Ramos (cell line): ENCODE data around the gene GPR148.

ENCODE experiments used
- in situ Hi-C: fragments of 300-500 bp; cut with MboI; formaldehyde crosslinking; loops from one replicate; pipeline ENCODE4 v1.14.3; 2022; ENCODE audit warnings: low sequenced_read_pairs; ENCODE audit not compliant: unreplicated experiment

Gene GPR148

DNA sequence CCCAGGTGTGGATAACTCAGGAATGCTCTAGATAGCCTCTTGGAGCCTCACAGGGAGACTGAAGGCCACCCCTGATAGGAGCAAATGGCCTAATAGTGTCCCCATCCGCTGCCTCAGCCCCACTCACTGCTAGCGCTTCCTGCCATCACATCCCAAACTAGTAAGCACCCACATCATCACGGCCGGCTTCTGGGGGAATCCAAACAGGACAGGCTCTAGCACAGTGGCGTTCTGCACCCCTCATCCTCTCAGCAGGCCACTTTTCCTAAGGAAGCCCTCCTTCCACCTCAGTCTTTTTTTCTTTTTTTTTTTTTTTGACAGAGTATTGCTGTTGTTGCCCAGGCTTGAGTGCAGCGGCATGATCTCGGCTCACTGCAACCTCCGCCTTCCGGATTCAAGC, 20.2 kb downstream of the GPR148 start:
- in situ Hi-C loops: no loop called here

DNA sequence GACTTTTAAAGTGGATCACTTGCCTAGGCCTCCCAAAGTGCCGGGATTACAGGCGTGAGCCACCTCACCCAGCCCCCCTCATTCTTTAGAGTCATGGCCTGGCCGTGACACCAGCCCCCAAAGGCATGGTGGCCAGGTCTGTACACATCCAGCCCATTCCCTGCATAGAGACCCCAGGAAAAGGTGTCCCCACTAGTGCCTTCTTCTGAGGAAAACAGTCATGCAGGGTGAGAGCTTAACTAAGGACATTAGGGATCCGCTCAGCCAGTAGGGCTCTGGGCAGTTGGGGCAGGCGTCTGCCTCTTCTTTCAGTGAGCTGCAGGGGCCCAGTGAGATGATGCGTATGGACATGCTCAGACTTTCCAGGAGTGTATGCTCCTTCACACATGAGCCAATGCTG, 20.8 kb downstream of the GPR148 start:
- in situ Hi-C loops: no loop called here

DNA sequence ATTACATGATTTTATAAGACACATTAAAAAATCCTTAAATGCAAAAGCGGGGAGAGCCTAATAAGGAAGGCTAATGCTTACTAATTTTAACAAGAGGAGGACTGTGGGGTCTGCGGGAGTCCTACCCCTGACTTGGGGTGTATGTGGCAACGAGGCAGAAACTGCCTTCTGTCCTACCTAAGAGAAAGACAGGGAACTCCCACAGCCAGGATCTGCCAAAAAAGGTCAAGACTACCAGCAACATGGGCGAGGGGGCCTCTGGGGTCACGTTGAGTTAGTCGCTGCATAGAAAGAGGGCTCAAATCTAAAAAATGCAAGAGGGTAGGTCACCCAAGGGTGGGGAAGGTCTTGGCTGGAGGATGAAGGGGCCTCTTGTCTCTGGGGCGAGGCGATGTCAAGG, 25.9 kb downstream of the GPR148 start:
- in situ Hi-C loops: no loop called here

DNA sequence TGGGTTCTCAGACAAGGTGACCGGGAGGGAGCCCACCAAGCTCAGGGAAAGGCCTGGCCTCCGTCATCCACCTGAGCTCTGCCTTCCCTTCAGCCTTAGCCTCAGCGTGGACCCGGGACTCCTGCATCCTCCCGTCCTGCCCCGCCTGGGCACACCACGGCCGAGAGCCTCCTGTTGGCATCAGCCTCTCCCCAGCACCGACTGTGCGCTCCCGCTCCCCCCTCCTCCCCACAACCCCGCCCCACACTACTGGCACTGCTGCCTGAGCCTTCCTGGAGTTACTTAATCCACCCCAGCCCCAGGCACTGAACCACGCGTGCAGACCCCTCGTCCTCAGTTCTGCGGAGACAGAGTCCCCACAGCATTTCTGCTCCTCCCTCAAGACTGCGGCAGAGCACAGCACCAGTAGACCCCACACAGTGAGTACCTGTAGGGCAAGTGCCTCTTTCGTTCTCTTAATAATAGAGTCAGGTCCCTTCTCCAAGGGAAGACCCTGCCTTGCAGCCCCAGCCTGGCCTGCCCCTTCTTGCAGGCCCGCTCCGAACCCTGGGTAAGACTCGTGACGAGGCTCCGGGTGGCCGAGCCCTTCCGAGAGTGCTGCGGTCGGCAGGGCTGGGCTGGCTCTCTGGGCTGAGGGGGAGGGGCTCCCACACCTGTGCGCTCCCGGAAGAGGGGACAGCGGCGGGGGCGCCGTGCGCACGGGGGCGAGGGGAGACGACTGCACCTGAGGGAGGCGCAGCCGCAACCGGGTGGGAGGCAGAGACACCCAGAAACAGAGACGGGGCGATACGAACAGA, 26.6 kb downstream of the GPR148 start, which contains the start of gene AMER3:
Gene AMER3, plus strand, starts transcription at position 285 of the 797 bp plus-strand sequence. CDS start 6,533 bp downstream, outside the sequence.
- in situ Hi-C loops: no loop called here

DNA sequence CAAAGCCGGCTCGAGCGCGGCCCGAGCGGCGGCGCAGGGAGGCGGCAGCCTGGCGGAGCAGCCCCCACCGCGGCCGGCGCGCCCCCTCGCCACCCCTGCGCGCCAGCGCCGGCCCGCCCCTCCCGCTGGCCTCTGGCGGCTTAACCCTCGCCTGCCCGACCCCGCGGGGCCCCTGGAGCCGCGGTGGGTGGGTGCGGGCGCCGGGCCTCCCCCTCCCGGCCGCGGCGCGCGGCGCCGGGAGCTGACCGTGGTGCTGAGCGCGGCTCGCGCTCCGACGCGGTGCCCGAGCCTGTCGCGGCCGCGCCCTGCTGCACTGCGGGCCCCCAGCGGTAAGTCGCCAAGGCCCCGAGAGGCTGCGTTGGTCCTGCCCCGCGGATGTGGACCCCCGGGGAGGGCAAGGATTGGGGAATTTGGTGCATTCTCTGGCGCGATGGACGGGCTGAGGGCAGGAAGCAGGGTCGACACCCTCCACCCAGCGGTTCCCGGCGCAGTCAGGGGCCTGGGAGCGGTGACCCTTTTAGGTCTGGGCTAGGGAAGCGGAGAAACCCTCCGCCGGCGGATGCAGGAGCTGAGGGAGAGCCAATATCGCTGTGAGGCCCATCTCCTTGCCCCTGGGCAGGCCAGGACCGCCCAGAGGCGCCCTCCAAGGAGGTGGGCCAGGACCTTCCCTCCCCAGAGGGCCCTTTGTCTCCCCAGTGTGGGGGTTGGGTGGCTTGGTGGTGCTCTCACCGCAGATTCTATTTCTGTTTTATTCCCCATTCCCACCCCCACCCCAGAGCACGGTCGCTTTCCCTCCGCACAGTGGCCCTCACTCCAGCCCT, 27.4 kb downstream of the GPR148 start:
- in situ Hi-C loops: no loop called here

DNA sequence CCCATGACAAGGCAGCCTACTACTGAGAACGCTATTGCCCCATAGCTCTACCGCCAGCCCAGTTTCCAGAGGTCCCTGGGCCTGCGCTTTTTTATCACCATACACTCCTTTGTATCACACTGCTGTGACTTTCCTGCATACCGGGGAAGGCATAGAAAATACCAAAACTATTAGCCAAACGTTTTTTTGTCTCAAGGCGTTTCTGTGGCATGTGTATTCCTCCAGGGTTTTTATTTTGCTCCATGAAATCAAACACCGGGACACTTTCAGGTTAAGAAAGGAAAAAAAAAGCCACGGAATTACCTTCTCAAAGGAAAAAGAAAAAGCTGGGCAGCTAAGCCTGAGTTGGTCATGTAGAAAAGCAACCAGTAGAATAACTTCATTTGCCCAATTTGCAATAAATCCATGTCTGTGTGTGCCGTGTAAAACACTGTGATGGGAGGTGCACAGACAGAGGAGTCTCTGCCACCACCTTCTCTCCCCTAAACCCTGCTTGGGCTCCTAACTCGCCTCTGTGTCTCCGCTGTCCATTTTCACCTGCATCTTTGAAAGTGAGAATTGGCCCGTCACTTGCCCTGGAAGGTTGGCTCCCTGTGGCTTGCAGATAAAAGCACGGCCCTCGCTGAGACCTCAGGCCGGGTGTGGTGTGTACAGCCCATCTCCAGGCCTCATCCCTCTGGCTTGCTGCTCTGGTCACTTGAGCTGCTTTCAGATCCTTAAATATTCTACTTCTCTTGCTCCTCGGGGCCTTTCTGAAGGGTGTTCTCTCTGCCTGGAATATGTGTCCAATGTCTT, 28.2 kb downstream of the GPR148 start:
- in situ Hi-C loops: no loop called here

DNA sequence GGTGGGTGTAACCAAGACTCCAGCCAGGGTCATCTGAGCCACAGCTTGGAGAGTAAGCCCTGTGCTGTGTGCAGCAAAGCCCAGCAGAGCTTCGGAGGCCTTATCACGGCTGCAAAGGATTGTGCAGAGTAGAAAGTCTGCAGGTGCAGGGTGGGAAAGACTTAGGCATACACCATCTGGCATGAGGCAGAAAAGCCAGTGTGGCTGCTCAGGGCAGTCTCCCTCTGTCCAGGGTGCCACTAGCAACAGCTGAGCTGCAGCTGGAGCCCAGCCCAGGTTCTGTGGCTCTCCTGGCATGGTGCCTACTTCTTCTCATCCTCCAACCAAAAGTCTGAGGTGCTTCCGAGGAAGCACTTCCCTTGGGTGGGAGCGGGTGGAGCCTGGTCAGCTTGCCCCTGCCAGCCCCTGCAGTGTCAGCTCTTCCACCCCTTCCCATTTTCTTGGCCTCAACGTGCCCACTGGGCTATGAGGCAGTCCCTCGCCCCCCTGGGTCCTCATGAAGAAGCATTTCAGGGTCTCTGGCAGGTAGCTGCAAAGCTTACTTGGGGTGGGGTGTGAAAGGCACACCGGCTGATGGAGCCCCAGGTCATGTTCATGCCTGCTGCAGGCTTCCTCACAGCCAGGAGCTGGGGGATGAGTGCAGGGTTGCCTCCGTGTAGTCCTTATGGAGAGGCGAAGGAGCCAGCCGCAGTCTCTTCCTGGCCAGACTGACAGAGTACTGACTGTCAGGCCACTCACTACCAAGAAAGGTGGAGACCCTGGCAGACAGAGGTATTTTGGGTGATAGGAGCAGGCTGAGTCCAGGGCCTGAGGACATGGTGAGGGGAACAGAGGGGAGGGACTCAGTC, 31.3 kb downstream of the GPR148 start:
- in situ Hi-C loops: no loop called here

DNA sequence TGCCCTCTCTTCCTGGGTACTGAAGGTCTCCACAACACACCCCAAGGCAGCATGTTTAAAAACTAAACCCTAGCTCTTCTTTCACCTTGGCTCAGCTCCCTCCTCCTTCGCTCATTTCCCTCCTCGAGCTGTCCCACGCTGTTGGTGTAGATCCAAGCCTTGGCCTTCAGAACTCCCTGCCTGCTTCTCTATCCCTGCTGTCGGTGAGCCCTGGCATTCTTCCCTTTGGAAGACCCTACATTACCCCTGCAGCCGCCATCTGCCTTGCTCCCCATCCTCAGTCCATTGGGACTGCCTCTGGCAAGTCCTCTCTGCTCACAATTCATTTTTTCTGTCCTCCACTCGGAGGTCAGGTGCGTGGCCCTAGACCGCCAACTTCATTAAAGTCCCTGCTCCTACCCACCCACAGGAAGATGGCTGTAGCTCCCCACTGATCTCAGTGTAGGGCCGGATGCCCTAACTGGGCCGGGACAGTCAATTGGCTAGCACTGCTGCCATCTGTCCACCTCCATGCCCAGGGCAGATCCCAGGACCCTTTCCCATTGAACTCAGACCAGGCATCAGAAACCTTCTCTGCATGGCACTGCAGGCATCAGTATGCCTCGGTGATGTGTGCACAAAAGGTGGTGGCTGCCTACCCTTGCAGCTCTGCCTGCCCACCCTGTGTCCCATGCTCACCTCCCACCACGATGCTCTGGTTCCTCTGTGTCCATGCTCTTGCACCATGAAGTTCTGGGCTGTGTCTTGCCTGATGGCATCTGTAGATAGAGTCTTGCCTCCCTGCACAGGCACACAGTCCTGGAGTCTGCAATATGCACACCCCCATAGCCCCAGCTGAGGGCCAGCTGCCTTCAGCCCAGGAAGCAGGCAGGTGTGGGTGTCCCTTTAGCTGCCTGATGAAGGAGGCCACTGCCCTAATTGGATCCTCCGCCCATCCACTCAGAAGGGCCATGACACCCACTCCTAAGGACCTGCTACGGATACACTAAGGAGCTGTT, 32.2 kb downstream of the GPR148 start:
- in situ Hi-C loops: no loop called here

DNA sequence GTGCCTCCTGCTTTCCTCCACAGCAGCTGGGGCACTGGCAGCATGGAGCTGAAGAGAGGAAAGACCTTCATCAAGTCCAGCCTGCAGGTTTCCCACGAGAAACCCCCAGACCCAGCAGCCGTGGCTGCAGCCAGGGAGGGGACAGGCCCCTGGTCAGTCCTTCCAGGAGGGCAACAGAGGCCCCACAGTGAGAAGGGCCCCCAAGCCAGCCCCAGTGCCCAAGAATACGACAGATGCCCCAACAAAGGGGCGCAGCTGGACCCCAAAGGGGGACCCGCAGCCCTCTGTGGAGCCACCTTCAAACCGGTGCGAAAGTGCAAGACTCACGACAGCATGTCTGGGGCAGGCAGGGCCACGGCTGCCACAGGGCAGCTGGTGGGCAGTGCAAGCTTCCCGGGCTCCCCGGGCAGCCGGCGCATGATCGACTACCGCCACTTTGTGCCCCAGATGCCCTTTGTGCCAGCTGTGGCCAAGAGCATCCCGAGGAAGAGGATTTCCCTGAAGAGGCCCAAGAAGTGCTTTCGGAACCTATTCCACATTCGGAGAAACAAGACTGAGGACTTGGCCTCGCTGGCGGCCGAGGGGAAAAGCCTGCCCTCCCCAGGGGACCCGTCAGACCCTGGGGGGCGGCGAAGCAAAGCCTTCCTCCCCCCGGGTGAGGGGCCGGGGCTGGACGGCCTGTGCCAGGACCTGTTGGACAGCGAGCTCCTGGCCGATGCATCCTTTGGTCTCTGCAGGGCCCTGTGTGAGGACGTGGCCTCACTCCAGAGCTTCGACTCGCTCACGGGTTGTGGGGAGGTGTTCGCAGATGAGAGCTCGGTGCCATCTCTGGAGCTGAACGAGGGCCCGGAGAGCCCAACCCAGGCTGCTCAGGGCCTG, 33.4 kb downstream of the GPR148 start:
- in situ Hi-C loops: no loop called here

DNA sequence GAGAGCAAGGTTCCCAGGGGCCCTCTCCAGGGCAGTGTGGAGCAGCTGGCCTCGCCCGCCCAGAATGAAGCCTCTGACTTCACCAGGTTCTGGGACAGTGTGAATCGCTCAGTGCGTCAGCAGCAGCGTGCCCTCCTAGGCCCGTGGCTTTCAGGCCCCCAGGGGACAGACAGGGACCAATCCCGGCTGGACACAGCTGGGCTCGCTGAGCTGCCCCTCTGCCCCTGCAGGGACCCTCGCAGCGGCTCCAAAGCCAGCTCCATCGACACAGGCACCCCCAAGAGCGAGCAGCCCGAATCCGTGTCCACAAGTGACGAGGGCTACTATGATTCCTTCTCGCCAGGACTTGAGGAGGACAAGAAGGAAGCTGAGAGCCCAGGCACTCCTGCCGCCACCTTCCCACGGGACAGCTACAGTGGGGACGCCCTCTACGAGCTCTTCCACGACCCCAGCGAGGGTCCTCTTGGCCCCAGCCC, 34.1 kb downstream of the GPR148 start:
- in situ Hi-C loops: no loop called here

DNA sequence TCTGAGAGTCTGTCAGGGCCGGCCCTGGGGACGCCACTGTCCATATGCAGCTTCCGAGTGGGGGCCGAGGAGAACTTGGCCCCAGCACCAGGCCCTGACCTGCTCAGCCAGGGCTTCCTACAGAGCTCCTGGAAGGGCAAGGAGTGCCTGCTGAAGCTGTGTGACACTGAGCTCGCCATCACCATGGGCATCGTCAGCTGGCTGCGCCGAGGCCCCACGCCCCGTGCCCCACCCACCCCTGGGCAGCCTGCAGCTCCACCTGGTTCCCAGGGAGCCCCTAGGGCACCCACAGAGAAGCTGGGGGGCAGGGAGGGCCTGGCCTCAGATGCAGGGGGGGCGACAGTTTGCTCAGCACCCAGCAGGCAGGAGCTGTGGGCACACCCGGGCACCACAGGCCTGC, 34.5 kb downstream of the GPR148 start:
- in situ Hi-C loops: no loop called here

DNA sequence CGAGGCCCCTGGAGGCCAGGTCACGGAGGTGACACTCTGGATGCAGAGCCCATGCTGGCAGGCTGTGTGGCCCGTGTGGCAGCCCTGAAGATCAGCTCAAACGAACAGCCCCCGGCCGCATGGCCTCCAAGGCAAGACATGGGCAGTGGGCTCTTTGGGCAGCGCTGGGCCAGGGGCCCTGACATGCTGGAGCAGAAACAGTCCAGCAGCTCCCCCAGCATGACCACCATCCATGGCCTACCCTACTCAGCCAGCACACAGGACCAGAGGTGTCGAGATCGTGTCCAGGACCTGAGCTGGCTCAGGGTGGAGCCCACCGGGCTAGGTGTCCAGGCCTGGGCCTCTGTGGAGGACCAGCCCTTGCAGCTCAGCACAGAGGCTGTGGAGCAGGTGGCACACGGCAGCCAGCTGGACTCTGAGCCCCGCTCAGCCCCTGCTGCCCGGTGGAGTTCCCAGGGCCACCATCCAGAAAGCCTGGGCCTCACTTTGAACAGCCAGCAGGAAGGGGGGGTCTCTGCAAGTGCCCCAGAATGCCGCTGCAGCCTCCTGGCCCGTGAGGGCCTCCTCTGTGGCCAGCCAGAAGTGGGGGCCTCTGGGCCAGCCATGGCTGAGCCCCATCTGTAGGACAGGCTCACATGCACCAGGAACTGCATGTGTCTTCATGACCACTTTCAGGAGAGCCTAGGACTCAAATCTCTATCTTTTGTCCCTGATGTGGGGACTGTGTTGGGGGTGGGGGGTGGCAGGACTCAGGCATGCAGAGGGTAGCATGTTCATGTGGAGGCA, 35.4 kb downstream of the GPR148 start:
- in situ Hi-C loops: no loop called here

DNA sequence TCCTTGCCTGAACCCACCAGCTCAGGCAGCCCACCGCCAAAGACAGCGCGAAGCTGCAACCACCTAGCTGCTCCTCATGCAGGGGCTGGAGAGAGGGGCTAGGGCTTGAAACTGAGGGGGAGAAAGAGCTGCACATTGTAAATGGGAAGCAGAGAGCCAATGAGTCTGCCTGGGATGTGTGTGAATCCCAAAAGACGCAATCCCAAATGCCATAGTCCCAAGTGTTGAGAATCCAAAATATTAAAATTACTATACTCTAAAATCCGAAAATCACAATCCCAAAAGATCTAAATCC, 35.9 kb downstream of the GPR148 start:
- in situ Hi-C loops: no loop called here

DNA sequence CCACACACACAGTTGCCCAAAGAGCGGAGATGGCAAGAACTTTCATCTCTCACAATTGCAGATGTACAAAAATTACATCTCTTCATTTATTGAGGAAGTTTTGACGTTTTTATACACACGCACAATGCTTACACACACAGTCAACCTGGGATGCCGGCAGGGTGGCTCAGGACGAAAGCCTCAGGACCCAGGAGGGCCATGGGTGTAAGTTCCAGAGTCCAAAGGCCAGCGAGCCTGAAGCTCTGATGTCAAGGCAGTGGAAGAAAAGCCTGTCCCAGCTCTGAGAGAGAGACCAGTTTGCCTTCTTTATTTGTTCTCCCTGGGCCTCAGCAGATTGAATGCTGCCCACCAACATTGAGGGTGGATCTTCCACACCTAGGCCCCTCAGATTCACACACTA, 36.6 kb downstream of the GPR148 start:
- in situ Hi-C loops: no loop called here

DNA sequence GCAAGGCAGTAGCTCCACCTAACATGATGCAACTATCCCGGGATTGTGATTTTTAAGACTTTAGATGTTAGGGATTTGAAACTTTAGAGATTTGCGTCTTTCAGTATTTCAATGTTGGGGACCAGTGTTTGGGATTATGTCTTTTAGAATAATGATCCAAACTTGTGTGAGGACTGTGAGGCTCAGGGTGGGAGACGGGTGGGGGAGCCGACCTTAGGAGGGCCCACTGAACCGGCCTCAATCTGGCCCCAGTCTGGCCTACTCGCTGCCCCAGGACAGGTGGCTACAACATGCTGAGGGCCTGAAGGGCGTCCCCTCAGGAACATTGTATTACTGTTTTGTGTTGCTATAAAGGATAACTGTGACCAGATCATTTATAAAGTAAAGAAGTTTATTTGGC, 37.2 kb downstream of the GPR148 start:
- in situ Hi-C loops: no loop called here

DNA sequence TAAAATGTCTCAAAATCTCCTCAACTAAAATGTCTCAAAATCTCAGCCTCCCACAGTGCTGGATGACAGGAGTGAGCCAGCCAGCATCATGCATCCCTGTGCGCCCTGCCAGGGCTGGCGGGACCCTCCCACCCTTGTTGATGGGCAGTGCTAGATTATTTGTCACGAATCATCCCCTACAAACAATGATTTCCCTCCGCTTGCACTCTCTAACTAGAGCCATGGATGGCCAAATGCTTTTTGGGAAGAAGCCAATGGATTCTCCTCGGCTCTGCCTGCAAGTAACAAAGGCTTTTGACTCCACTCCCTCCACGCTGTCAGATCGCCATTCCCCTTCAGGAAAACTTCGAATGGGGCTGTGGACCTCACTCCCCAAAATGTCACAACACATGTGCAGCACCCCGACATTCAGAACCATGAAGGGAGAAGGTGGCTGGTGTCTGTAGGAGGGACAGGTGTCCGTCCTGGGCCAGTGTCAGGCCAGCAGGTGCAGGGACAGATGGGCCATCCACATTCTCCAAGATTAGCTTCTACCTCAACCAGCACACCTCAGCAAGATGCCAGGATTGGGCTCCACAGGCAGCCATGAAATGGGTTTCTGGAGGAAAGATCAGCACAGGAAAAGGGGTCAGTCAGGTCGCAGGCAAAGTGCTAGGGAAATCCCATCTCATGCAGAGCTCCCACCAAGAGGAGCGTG, 38.0 kb downstream of the GPR148 start:
- in situ Hi-C loops: no loop called here

DNA sequence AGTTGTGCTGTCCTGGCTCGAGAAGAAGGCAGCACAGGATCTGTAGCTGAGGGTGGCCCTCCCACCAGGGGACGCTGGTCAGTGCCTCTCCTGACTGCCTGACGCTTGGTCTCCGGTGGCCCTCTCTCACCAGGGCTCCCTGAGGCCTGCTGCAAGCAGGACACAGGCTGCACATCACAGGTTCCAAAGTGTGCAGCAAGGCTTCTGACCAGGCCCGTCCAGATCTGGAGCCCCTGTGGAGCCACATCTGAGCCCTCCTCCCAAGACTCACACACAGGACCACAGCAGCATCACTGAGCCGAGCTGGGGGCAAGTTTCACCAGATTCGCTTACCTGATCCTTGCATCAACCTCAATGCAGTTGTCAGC, 38.5 kb downstream of the GPR148 start:
- in situ Hi-C loops: no loop called here
